ENCODE data around the gene RNF14. TPM values are rescaled to one million over a fixed set of nuclear protein-coding genes. Genes with fewer than 3 reads are reported as not detected.
A peak's percentile ranks its signal among the peaks of the same experiment; 100 is the strongest.

Gene RNF14
- total RNA-seq, 6 experiments from 2014 or later: 34.8 to 54.8 (median 41.8) TPM

- DNase-seq (peak; percentile 96), ATAC-seq (peak; percentile 91 to 97 (median 94))
- Histone ChIP-seq H3K27ac (peak within 1 kb of the TSS; percentile 90 to 97 (median 92)), H3K27me3 (no peaks in the 10 kb centered on the region), H3K4me1 (peaks cover 0 to 31% (median 14%) of the 10 kb centered on the region in 4 donors), H3K9me3 (no peaks in the 10 kb centered on the region), H3K4me3 (peak within 1 kb of the TSS; percentile 63 to 93 (median 83)), H3K36me3 (peaks cover 2 to 34% (median 11%) of the 10 kb centered on the region in 4 donors)
- TF ChIP-seq CTCF (IDR thresholded peaks at IDR 0.05) (no peak), POLR2A (IDR thresholded peaks at IDR 0.05) (peak; percentile 89)
- intact Hi-C loops (cut with DNase I): no loop called here
- WGBS (ENCODE audit: insufficient coverage, low coverage, low lambda C conversion rate, missing lambda C conversion rate): under 1% methylated on average over 37 of the region's 53 CpGs
These were observed 45.2 kb upstream of the RNF14 start, which contains the start of gene DELE1 for GRCh38 chr5:141923448-141924313. Gene DELE1, plus strand, starts transcription at chr5:141923871. Its CDS starts 71 bp downstream, at chr5:141923942.

- no peak for TF ChIP-seq POLR2A (IDR thresholded peaks at IDR 0.05)
- TF ChIP-seq CTCF (IDR thresholded peaks at IDR 0.05): no peak
- H3K9me3 ChIP-seq: no peaks in the 10 kb centered on the region
- no peak for DNase-seq
- WGBS (ENCODE audit: insufficient coverage, low coverage, low lambda C conversion rate, missing lambda C conversion rate): 5% methylated on average over 2 of the region's 2 CpGs
- peaks cover 8 to 60% (median 29%) of the 10 kb centered on the region in 4 donors for H3K36me3 ChIP-seq
- no peak overlapping the region for H3K4me3 ChIP-seq
- H3K27me3 ChIP-seq: no peaks in the 10 kb centered on the region
- intact Hi-C loops (cut with DNase I): no loop called here
- H3K4me1 ChIP-seq: peaks cover 0 to 22% (median 7%) of the 10 kb centered on the region in 4 donors
- no peak overlapping the region for H3K27ac ChIP-seq
- peak in 2 of 4 donors; percentile 19 to 34 for ATAC-seq
These were observed 42.5 kb upstream of the RNF14 start for GRCh38 chr5:141926434-141926833.

- H3K27me3 ChIP-seq: no peaks in the 10 kb centered on the region
- H3K4me1 ChIP-seq: peaks cover 0 to 17% (median 7%) of the 10 kb centered on the region in 4 donors
- H3K36me3 ChIP-seq: peaks cover 8 to 73% (median 34%) of the 10 kb centered on the region in 4 donors
- no peak for TF ChIP-seq POLR2A (IDR thresholded peaks at IDR 0.05)
- TF ChIP-seq CTCF (IDR thresholded peaks at IDR 0.05): no peak
- intact Hi-C loops (cut with DNase I): no loop called here
- no peak overlapping the region for H3K4me3 ChIP-seq
- H3K27ac ChIP-seq: no peak overlapping the region
- no peak for ATAC-seq
- H3K9me3 ChIP-seq: no peaks in the 10 kb centered on the region
- 77% methylated on average over 4 of the region's 8 CpGs for WGBS (ENCODE audit: insufficient coverage, low coverage, low lambda C conversion rate, missing lambda C conversion rate)
- DNase-seq: no peak
These were observed 40.9 kb upstream of the RNF14 start for GRCh38 chr5:141928051-141928450.

GRCh38 chr5:141929398-141930058, 39.4 kb upstream of the RNF14 start:
- intact Hi-C loops (cut with DNase I): no loop called here
- Histone ChIP-seq H3K27ac (no peak overlapping the region), H3K9me3 (no peaks in the 10 kb centered on the region), H3K27me3 (no peaks in the 10 kb centered on the region), H3K36me3 (peaks cover 8 to 86% (median 37%) of the 10 kb centered on the region in 4 donors), H3K4me3 (no peak overlapping the region), H3K4me1 (peaks cover 0 to 11% (median 5%) of the 10 kb centered on the region in 4 donors)
- WGBS (ENCODE audit: insufficient coverage, low coverage, low lambda C conversion rate, missing lambda C conversion rate): 86% methylated on average over 9 of the region's 19 CpGs
- TF ChIP-seq POLR2A (IDR thresholded peaks at IDR 0.05) (no peak), CTCF (IDR thresholded peaks at IDR 0.05) (no peak)
- DNase-seq: no peak
- no peak for ATAC-seq

Data from right lobe of liver (tissue), 6 donors.